Ureter (tissue), 1 donor: ENCODE data around the gene MAPKAPK3. TPM values are rescaled to one million over a fixed set of nuclear protein-coding genes. Genes with fewer than 3 reads are reported as not detected.
A peak's percentile ranks its signal among the peaks of the same experiment; 100 is the strongest.

Experiments used
- DNase-seq: peaks from one replicate; pipeline ENCODE4 v3.0.0-alpha.2; 2020; ENCODE audit warnings: low spot score
- total RNA-seq: library from RNA; stranded (reverse); gene quantifications from one replicate; pipeline ENCODE4 v1.2.4, GENCODE V29; 2023
- donor health status: DM: yes; HTN: yes; CAD: no.

MAPKAPK3 gene
- total RNA-seq = 34.8 TPM

- DNase-seq = no peak
These were observed at the start of gene MAPKAPK3 for GRCh38 chr3:50617096-50617791. MAPKAPK3 (plus strand) TSS chr3:50617151; CDS start chr3:50617566, 415 bp downstream.

- DNase-seq = peak; percentile 93
These were observed 49.4 kb upstream of the MAPKAPK3 start, which contains the start of gene C3orf18 for GRCh38 chr3:50567386-50568167. C3orf18 (minus strand) TSS chr3:50567747; CDS start chr3:50565699, 2,048 bp downstream.

GRCh38 chr3:50568947-50569749 lies 47.8 kb upstream of the MAPKAPK3 start, which contains the start of gene HEMK1:
HEMK1 (plus strand) TSS chr3:50569522; CDS start chr3:50571105, 1,583 bp downstream.
- DNase-seq = peak; percentile 99

- no peak for DNase-seq
These were observed 46.3 kb upstream of the MAPKAPK3 start for GRCh38 chr3:50570508-50571279.

GRCh38 chr3:50571486-50571885 lies 45.5 kb upstream of the MAPKAPK3 start:
- no peak for DNase-seq

- peak; percentile 84 for DNase-seq
These were observed 44.8 kb upstream of the MAPKAPK3 start for GRCh38 chr3:50572158-50572557.

GRCh38 chr3:50572801-50573371 lies 44.1 kb upstream of the MAPKAPK3 start:
- no peak for DNase-seq

GRCh38 chr3:50573566-50574443 lies 43.1 kb upstream of the MAPKAPK3 start:
- DNase-seq = no peak

GRCh38 chr3:50574444-50574831 lies 42.5 kb upstream of the MAPKAPK3 start:
- DNase-seq = no peak

- DNase-seq = no peak
These were observed 41.6 kb upstream of the MAPKAPK3 start for GRCh38 chr3:50575372-50575771.

- no peak for DNase-seq
These were observed 39.6 kb upstream of the MAPKAPK3 start for GRCh38 chr3:50577348-50577747.

- no peak for DNase-seq
These were observed 36.1 kb upstream of the MAPKAPK3 start for GRCh38 chr3:50580683-50581458.

- DNase-seq = no peak
These were observed 35.5 kb upstream of the MAPKAPK3 start for GRCh38 chr3:50581459-50581842.

GRCh38 chr3:50582083-50582482 lies 34.9 kb upstream of the MAPKAPK3 start:
- DNase-seq = no peak

GRCh38 chr3:50583897-50584296 lies 33.1 kb upstream of the MAPKAPK3 start:
- no peak for DNase-seq

GRCh38 chr3:50584391-50584790 lies 32.6 kb upstream of the MAPKAPK3 start:
- DNase-seq = no peak

- DNase-seq = no peak
These were observed 30.8 kb upstream of the MAPKAPK3 start for GRCh38 chr3:50585919-50586762.

- DNase-seq = no peak
These were observed 30.2 kb upstream of the MAPKAPK3 start for GRCh38 chr3:50586763-50587070.
